ENCODE data around the gene LRRC8A. TPM values are rescaled to one million over a fixed set of nuclear protein-coding genes. Genes with fewer than 3 reads are reported as not detected.

Gene LRRC8A
- total and polyA plus RNA-seq, 2 of the 13 experiments (the other 11 are each of a cell fraction or from before 2014, with no cell fraction given), result 16.1 to 40.6 TPM

GRCh38 chr9:128947527-128948301, 65.8 kb downstream of the LRRC8A start, which contains the start of the genes DOLK and NUP188 (continued):
- TF ChIP-seq RFX5 (IDR thresholded peaks at IDR 0.05; ENCODE audit: low read depth, low read length) (no peak), FLYWCH1 (CRISPR knock-in tag; IDR thresholded peaks at IDR 0.05) (no peak), ATAD3A (CRISPR knock-in tag; IDR thresholded peaks at IDR 0.05) (0 out of 2 replicates have a peak, but pooled peaks have one; percentile 23), TEAD2 (CRISPR knock-in tag; IDR thresholded peaks at IDR 0.05) (no peak), DR1 (CRISPR knock-in tag; IDR thresholded peaks at IDR 0.05) (peak; percentile 85), E2F5 (CRISPR knock-in tag; conservative IDR thresholded peaks at IDR 0.05) (peak; percentile 51; the same call in 1 of the 2 replicates), RXRB (CRISPR knock-in tag; IDR thresholded peaks at IDR 0.05; ENCODE audit: borderline replicate concordance) (peak; percentile 52), KLF6 (CRISPR knock-in tag; IDR thresholded peaks at IDR 0.05) (peak; percentile 60), KIAA2018 (CRISPR knock-in tag; IDR thresholded peaks at IDR 0.05; ENCODE audit: borderline replicate concordance) (no peak), ZNF367 (CRISPR knock-in tag; IDR thresholded peaks at IDR 0.05; ENCODE audit: borderline replicate concordance) (no peak; the same call in 1 of the 2 replicates), MEIS1 (CRISPR knock-in tag; IDR thresholded peaks at IDR 0.05; ENCODE audit: borderline replicate concordance) (peak; percentile 48; the same call in 1 of the 2 replicates), ZBTB44 (CRISPR knock-in tag; IDR thresholded peaks at IDR 0.05) (0 out of 2 replicates have a peak, but pooled peaks have one; percentile 29)
